Embryonic facial prominence (tissue), 1 donor: ENCODE data around the gene SLCO2B1.

Experiments
- DNase-seq: peaks from one replicate; pipeline ENCODE4 v3.0.0-alpha.2; 2016; ENCODE audit errors: extremely low spot score

The SLCO2B1 gene

GRCh38 chr11:75145196-75145971 is 5.5 kb upstream of the SLCO2B1 start:
- DNase-seq: no peak

- DNase-seq: no peak
Observed at GRCh38 chr11:75145972-75146519, 4.9 kb upstream of the SLCO2B1 start.

GRCh38 chr11:75146711-75147110 is 4.2 kb upstream of the SLCO2B1 start:
- DNase-seq: no peak

- DNase-seq: no peak
Observed at GRCh38 chr11:75147191-75147874, 3.6 kb upstream of the SLCO2B1 start.

GRCh38 chr11:75147875-75148263 is 3.0 kb upstream of the SLCO2B1 start:
- DNase-seq: no peak

- no peak for DNase-seq
Observed at GRCh38 chr11:75148436-75148983, 2.4 kb upstream of the SLCO2B1 start.

- DNase-seq: no peak
Observed at GRCh38 chr11:75149766-75150465, 991 bp upstream of the SLCO2B1 start.

GRCh38 chr11:75151346-75152047 is 590 bp downstream of the SLCO2B1 start:
- no peak for DNase-seq

- DNase-seq: no peak
Observed at GRCh38 chr11:75152090-75152489, 1.2 kb downstream of the SLCO2B1 start.

GRCh38 chr11:75152651-75153427 is 1.9 kb downstream of the SLCO2B1 start:
- no peak for DNase-seq

- DNase-seq: no peak
Observed at GRCh38 chr11:75154646-75155569, 4.0 kb downstream of the SLCO2B1 start.

GRCh38 chr11:75155570-75156422 is 4.9 kb downstream of the SLCO2B1 start:
- no peak for DNase-seq

GRCh38 chr11:75158241-75158640 is 7.3 kb downstream of the SLCO2B1 start:
- no peak for DNase-seq

- DNase-seq: no peak
Observed at GRCh38 chr11:75158696-75159150, 7.8 kb downstream of the SLCO2B1 start.

- no peak for DNase-seq
Observed at GRCh38 chr11:75159151-75159953, 8.4 kb downstream of the SLCO2B1 start.

- DNase-seq: no peak
Observed at GRCh38 chr11:75160220-75160757, 9.4 kb downstream of the SLCO2B1 start.

- no peak for DNase-seq
Observed at GRCh38 chr11:75160880-75161279, 10.0 kb downstream of the SLCO2B1 start.
